Measurements from ENCODE around the gene TBX10.
"Not testable (repeated sequence)": the region's sequence is repeated elsewhere in the genome, so short reads cannot be mapped to it uniquely, and the experiment has no call there.

Gene TBX10

GRCh38 chr11:67597458-67597857, 42.1 kb downstream of the TBX10 start:
- DNase-seq, result not testable (repeated sequence)

- no peak for DNase-seq
These were observed 42.7 kb downstream of the TBX10 start for GRCh38 chr11:67596753-67597300.

- no peak for DNase-seq
These were observed 45.1 kb downstream of the TBX10 start for GRCh38 chr11:67594480-67594879.

- DNase-seq, result no peak
These were observed 46.0 kb downstream of the TBX10 start for GRCh38 chr11:67593565-67593905.

- no peak for DNase-seq
These were observed 46.5 kb downstream of the TBX10 start for GRCh38 chr11:67592880-67593564.

GRCh38 chr11:67588899-67589415, 50.6 kb downstream of the TBX10 start:
- not testable (repeated sequence) for DNase-seq

- DNase-seq, result no peak
These were observed 51.4 kb downstream of the TBX10 start for GRCh38 chr11:67588136-67588503.

- no peak for DNase-seq
These were observed 52.9 kb downstream of the TBX10 start for GRCh38 chr11:67586568-67587250.

GRCh38 chr11:67585911-67586310, 53.7 kb downstream of the TBX10 start:
- DNase-seq, result no peak

GRCh38 chr11:67584881-67585873, 54.4 kb downstream of the TBX10 start:
- no peak for DNase-seq

- DNase-seq, result peak; percentile 39
These were observed 55.2 kb downstream of the TBX10 start for GRCh38 chr11:67584205-67584880.

- peak; percentile 84 for DNase-seq
These were observed 56.0 kb downstream of the TBX10 start, which contains the start of gene GSTP1 for GRCh38 chr11:67583247-67584204. TSS of gene GSTP1 (plus strand) at chr11:67583812. CDS start at chr11:67583844, 32 bp downstream.

- no peak for DNase-seq
These were observed 57.6 kb downstream of the TBX10 start for GRCh38 chr11:67582011-67582410.

GRCh38 chr11:67581469-67581868, 58.1 kb downstream of the TBX10 start:
- no peak for DNase-seq
